Measurements from ENCODE around the gene SKIC3.
A peak's percentile ranks its signal among the peaks of the same experiment; 100 is the strongest.

SKIC3 gene

DNA sequence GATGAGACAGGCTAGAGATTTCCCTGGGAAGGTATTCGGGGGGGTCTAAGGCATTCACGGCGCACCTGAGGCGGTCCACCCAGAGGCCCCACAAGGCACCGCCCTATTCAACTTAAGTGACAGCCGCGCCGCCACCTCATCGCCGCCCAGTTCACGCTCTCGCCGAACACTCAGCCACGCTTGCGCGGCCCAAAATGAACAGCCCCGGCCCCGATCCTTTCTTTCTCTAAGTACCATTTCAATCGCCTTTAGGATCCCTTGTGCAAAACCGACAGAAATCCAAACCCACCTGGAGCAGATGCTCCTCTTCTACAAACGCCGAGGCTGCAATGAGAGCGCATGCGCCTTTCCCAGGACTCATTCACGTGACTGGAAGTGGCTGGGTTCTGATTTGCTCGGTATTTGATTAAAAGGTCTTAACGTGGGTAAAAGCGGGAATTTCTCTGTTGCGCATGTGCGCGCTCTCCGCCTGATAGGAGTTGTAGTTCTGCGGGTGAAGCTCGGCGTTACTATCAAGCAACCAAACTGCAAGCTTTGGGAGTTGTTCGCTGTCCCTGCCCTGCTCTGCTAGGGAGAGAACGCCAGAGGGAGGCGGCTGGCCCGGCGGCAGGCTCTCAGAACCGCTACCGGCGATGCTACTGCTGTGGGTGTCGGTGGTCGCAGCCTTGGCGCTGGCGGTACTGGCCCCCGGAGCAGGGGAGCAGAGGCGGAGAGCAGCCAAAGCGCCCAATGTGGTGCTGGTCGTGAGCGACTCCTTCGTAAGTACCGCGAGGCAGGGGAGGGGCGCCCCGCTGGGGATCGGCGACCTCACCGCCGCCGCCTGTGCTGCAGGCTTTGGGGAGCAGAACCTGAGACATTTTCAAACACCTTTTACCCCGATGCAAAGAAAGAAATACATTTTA, at the start of gene SKIC3, which contains the start of gene ARSK:
Gene SKIC3 (minus strand): TSS at position 331 of the 902 bp plus-strand sequence. CDS start 7,827 bp downstream, outside the sequence.
Gene ARSK (plus strand): TSS at position 455 of the 902 bp plus-strand sequence. CDS start 178 bp downstream, at position 633.
- DNase-seq, result peak; percentile 100

DNA sequence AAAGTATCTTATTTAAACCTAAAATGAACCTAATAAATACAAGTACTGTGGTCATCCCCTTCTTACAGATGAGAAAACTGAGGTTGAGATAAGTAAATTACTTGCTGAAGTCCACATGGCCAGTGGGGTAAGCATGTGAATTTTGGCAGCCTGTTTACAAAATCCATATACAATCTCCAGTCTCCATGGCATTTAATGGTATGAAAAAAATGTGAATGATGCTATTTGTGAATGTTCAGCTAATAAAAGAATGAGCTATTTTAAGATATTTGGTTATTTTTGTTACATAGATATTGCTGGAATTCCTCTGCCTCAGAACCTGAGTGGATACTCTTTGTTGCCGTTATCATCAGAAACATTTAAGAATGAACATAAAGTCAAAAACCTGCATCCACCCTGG, 45.8 kb upstream of the SKIC3 start:
- DNase-seq, result no peak

DNA sequence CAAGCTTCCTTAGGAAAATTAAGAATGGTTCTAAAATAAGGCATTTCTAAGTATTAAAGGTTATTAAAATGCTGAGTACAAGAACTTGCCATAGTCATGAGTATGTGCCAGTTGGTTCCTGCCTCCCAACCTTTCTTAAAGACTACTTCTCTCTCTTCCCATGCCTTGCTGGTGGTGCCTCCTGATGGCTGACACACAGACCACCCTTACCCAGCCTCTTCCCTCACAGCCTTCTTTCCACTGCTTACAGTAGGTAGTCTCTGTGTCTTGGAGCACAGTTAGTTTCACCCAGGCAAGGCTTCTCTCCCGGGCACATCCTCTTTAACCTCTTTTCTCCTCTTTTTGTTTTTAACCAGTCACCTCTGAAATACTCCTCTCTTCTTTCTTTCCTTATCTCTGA, 44.5 kb upstream of the SKIC3 start:
- DNase-seq, result no peak

DNA sequence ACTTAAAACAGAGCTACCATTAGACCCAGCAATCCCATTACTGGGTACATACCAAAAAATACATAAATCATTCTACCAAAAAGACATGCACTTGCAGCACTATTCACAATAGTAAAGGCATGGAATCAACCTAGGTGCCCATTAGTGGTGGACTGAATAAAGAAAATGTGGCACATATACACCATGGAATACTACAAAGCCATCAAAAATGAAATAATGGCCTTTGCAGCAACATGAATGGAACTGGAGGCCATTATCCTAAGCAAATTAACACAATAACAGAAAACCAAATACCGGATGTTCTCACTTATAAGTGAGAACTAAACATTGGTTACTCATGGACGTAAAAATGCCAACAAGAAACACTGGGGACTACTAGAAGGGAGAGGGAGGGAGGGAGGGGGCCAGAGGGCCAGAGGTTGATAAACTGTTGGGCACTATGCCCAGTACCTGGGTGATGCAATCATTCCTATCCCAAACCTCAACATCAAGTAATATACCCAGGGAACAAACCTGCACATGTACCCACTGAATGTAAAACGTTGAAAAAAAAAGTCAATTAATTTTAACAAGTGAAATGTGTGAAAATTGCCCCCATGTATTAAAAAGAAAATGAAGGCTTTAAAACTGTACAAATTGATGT, 40.6 kb upstream of the SKIC3 start:
- DNase-seq, result no peak

DNA sequence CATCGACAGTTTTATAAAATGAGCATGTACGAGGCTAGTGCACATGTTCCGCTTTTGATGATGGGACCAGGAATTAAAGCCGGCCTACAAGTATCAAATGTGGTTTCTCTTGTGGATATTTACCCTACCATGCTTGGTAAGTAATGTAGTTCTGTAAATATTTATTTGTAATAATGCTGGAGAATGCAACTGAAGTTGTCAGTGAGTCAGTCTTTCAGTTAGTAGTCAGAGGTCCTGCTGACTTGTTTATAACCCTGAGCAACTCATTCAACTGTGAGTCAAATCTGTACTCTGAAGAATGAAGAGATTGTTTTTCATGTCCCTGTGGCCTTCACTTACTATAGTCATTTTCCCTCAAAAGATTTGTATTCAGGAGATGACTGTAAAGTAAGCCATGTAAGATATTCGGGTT, 36.7 kb upstream of the SKIC3 start:
- DNase-seq, result no peak

DNA sequence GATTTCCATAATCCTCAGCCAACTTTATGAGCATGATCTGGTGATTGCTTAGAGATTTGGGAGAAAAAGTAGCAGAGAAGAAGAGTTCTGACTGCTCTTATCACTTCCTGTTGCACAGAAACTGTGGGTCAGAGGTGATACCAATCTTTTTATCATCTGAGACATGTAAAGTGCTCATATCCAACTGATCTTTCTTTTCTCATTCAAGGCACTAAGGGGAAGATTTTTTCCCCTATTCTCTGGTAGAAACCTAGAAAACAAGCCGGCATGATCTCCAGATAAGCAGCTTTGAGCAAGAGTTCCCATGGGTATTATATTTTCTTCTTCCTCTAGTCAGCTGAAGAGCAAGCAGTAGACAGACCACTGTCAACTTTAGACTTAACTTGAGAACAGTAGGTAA, 36.1 kb upstream of the SKIC3 start:
- DNase-seq, result no peak

DNA sequence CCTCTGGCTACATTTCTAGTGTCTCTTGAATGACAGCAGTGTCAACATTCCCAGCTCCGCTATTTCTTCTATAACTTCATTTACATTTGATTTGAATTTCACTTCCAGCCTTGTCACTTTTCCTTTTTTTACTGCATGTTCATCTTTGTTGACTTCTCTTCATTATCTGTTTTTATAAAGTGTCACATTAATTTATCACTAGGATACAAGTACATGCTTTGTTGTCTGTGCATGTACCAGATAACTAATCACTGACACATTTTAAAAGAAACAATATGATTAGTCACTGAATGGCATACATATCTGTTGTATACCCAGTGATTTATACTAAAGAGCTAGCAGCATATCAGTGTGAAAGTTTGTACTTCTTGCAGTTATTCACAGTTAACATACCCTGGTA, 29.2 kb upstream of the SKIC3 start:
- no peak for DNase-seq

DNA sequence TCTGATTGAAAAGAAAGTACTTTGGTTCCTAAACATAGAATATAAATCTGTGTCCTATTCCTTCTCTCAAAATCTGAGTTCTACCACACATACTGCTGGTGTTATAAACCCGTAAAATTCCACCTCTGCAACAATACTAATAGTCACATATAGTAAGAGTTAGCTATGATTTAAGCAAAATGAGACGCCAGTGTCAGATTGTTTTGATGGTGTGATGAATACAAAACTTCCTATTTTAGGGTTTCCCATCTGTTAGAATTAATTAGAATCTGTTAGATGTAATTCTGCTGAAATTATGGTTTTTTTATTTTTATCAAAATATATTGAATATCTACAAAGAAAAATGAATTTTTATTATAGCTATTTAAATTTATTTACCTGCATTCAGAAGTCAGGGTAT, 26.8 kb upstream of the SKIC3 start:
- no peak for DNase-seq

DNA sequence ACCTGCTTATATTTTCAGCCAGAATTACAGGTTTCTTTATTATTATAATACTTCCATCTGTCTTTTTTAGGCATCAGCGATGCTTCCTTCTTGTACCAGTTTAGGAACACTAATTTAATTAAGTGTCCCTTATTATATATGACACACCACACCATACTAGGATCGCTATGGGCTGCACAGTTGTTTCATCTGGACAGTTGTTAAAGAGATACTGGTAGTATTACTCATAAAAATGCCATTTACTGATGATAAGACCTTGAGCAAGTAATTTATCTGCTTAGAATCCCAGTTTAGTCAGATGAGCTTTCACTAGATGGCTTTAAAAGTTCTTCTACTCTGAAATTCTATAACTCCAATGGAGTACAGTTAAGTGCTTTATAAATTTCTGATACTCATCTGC, 17.2 kb upstream of the SKIC3 start:
- no peak for DNase-seq

DNA sequence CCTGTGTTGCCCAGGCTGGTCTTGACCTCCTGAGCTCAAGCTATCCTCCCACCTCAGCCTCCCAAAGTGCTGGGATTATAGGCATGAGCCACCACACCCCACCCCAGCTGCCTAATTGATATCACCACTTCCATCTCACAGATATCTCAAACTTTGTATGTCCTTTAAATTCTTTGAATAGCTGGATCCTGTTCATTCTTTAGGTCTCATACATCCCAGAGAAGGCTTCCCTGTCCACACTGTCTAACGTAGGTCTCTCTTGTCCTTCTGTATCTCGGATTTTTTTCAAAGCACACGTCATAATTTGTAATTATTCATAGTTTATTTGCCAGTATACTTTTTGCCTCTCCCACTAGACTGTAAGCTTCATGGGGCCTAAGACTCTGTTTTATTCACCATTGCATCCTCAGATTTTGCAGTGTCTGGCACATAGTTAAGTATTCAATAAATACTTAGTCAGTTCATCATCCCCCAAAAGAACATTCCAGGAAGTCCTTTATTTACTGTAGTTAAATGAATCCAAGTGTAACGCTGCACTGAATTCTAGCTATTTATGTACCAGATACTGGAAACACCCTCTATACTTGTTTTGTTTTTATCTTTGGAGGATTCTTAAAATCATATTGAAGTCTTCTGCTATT, 10.6 kb upstream of the SKIC3 start:
- DNase-seq, result no peak

DNA sequence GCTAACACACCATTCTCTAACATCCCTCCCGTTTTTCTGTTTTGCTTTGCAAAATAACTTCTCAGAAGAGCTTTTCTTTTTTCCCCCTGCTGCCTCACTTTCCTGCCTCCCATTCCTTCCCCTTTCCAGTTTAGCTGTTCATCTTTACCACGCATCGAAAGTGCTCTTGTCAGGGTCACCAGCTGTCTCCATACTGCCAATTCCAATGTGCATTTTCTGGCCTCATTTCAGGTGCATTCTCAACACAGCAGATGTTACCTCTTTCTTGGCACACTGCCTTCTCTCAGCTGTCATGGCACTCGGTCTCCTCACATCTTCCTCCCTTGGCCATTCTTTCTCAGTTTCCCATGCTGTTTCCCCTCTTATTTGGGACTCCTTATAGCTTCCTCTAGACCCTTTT, 9.7 kb upstream of the SKIC3 start:
- no peak for DNase-seq

DNA sequence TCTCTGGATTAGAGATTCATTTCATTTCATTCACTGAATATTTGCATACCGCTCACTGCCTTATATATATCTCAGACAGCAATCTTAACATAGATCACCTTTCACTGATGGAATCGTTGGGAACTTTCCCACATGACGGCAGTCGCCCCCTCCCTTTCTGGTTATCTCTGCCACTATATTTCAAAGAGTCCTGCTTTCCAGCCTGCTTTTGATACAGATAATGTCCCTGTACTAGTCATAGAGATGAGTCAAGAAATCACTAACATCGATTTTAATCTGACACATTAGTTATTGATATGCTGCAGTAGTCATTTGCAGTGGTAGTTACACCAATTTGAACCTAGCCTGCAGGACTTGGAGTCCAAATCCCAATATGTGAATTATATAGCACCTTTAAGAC, 8.6 kb upstream of the SKIC3 start:
- no peak for DNase-seq

DNA sequence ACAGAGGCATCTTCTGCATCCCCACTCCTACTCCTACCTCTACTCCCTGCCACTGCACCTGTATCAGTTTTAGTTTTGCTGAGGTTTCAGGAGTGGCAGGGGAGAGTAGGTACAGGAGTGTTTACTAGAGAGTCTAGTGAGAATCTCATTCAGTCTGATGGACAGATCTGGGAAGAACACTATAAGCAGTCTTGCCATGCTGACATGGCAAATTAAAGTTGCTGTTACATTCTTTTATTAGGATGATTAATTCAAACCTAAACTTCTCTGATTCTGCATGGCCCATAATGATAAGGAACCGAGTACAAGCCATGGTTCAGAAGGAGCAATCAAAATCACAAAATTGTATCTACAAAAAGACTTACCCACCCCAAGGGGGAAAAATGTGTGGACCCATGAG, 7.5 kb upstream of the SKIC3 start:
- no peak for DNase-seq

DNA sequence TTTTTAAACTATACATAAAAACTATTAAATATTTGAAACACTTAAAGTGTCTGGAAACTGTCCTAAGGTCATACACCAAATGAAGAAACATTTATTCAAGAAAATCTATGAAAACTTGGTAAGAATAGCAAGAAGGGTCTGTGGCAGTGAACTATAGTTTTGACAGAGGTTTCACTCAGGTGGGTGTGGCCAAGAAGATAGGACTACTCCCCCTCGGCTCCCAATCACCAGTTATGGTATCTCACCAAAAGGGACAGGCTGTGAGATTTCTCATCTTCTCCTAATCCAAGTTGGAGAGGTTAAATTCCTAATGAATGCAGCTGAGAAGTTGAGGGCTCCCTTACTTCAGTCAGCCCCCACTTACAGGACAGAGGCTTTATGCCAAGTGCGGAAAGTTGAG, 3.1 kb upstream of the SKIC3 start:
- DNase-seq, result no peak

DNA sequence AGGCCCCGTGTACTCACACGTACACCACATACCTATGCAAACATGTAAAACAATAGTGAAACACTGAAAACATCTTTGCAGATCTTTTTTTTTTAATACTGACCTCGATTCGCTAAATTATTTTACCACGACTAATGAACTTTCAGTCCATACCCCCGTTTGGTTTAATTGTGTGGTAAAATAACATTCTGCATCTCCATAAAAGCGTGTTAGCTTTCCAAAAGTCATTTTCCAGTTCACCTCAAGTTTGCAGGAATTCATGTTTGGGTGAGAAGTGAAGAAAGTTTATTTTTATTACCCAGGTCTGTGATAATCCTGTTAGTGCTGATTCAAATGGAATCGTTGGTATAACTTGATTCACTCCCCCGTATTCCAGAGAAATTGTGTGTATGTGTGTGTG, 776 bp upstream of the SKIC3 start:
- no peak for DNase-seq

DNA sequence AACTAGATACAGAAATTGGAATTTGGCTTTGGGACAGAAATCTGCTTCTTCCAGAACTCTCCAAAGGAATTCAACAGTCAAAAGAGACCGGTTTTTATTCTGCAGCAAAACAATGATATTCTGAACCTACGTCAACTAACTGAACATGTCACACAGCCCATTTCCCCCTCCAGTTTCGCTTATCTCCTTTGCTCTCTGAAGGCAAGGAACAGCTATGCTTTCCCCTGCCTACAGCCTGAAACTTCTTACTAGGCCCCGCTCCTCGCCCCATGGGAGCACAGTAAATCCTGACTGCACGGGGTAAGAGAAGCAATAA, 488 bp downstream of the SKIC3 start:
- DNase-seq, result no peak

DNA sequence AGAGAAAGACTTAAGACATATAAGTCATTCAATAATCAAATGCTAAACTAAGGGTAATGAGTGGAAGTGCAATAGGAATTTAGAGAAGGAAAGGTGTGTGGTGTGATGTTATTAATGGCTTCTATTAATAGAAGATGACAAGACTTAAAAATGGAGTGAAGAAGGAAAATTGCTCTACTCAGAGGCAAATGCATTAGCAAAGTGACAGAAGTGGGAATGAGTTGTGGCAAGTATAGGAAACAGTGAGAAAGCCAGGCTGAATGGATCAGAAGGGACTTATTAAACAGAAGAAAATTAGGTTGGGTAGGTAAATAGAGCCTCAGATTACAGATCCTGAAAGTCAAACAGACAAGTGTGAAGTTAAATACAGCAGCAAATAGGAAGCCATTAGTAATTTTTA, 5.7 kb downstream of the SKIC3 start:
- DNase-seq, result no peak

DNA sequence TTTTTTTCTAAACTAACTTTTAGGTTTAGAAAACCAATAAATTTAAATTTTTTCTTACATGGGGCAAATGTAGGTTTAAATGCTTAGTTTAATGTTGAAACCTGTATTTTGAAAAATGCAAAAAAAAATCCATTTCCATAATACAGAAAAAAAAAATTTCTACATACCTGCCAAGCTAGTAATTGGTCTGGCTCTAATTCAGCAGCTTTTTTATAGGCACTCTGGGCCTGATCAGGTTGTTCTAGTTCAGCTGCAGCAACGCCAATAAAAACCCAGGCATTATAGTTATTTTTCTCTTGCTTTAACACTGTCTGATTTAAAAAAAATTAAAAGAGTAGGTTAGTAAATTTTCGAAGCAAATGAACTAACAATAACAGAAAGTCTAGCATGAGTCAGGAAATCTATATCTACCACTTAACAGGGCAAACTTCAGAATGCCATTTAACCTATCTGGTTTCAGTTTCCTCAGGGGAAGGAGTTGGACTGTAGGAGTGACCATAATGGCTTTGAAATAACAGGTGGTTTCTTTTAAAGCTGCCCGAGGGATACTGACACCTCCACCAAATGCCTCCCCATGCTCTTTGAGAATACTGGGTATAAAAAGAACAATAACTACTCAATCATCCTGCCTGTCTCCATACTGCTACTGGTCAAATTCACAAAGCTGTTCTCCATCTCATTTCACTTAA, 11.6 kb downstream of the SKIC3 start:
- DNase-seq, result peak; percentile 5

DNA sequence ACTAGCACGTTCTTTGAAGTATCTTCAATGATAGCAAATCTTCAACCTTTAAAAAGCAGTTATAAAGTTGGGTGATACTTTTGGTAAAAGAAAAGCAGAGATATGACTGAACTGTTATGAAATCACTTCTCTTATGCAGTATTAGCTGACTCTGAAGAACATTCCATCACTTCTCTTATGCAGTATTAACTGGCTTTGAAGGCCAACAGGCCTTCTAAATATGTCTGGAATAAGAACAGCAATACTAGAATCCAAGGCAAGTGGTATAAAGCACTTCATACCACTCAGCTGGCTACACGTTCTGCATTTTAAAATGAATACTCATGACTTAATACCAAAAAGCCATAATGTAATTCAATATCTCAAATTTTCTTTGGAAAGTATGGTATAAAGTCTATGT, 17.3 kb downstream of the SKIC3 start:
- no peak for DNase-seq

DNA sequence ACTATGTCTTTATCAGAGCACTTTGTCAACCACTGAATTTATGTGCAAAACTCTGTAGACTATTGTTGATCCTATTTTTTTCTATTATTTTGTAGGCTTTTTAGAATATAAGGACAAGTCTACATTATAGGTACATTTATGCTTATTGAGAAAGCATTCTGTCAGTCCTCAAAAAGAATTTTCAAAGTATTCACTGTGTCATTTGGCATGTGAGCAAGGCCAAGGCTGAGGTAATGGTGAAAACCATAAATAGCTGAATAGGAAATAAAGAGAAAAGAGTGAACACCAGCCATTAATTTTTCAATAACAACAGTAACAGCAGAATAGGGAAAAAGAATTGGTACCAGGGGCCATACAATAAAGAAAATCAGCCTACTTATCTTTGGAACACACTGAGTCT, 21.0 kb downstream of the SKIC3 start:
- no peak for DNase-seq

DNA sequence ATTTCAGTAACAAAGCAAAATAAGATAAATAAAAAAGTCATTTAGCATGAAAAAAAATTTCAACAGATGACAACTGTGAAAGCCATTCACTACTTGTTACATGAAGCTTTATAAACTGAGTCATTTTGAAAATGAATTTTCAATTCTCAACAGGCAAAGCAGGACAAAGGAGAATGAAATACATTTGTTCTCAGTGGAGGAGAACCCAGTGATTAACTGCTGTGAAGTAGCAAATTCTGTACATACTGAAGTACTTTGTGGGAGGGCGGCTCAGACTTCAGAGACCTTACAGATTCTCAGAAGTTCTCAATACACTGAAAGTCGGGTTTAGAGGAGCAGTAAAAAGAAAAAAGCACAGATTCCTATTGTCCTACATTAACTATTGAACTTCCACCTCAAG, 21.7 kb downstream of the SKIC3 start:
- no peak for DNase-seq

DNA sequence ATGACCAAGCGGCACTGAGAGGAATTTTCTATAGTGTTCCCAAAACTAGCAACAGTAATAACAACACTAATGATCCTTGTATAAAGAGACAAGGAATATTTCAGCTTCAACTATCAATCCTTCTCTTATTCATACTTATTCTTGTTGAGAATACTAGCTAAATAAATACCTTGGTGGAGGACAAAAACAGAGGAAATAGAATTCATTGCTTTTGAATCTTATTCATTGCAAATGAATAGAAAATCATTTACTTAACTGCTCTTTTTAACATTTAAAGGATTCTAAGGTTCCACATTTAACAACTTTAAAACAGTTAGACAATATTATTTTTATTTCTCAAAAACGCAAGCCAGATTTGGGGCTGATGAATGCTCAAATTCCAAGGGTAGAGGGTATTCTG, 22.4 kb downstream of the SKIC3 start:
- no peak for DNase-seq

DNA sequence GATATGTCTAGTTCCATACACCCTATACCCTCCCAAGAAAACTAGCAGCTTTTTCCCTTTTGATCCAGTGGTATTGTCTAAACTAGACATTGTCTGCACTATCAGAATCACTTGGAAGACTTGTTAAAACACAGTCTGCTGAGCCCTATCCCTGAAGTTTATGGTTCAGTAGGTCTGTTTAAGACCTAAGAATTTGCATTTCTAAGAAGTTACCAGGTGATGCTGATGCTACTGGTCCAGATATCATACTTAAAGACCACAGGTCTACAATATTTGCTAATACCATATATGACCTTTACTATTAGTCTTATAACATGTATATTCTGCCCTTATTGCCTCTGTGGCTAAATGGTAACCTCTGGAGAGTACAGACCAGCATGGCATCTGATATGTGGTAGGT, 23.3 kb downstream of the SKIC3 start:
- no peak for DNase-seq

DNA sequence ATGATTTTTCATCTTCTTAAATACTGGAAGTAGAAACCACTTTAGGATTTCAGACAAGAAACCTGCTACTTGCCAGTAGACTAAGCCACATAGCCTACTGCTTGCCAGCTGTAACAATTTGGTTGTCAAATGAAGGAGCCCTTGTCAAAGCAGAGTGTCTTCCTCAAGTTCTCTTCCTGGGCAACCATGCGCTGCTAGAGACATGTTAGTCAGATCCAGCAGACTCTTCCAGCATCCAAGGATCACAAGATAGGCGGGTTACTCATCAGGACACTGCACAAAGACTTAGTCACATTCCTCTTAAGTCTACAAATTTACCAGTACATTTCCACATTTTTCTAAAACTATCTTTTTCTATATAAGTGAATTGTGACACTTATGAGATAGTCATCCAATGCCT, 24.4 kb downstream of the SKIC3 start:
- no peak for DNase-seq
